GM23338 (cell line): ENCODE measurements around the gene DSG3.

ENCODE experiments used
- ETS1 ChIP-seq: IDR thresholded peaks from 2 replicates; pipeline ENCODE4 v1.6.1; 2016; ENCODE audit warnings: antibody characterized with exemption
- EZH2 ChIP-seq: fragments of 200-600 bp; sonication (generic); IDR thresholded peaks from one replicate; pipeline ENCODE4 v1.8.0; 2017; ENCODE audit warnings: antibody characterized with exemption, mild to moderate bottlenecking, low read depth; ENCODE audit not compliant: unreplicated experiment
- JUNB ChIP-seq: IDR thresholded peaks from one replicate; pipeline ENCODE4 v1.6.1; 2016; ENCODE audit warnings: antibody characterized with exemption; ENCODE audit not compliant: unreplicated experiment
- POLR2AphosphoS5 ChIP-seq: IDR thresholded peaks from 2 replicates; pipeline ENCODE4 v1.6.1; 2016; ENCODE audit warnings: antibody characterized with exemption, low read depth
- STAT1 ChIP-seq: IDR thresholded peaks from one replicate; pipeline ENCODE4 v1.6.1; 2016; ENCODE audit warnings: antibody characterized with exemption; ENCODE audit not compliant: unreplicated experiment
- TF ChIP-seq, protein P1 (sequence below), 2 experiments: fragments of 200-600 bp in 1 of 2; sonication (generic) in 1 of 2; conservative IDR thresholded peaks; 2 replicates each; pipeline versions ENCODE4 v1.5.1 to v1.6.1; 2016 to 2017; ENCODE audit warnings: antibody characterized with exemption in 2 of 2, low read depth in 2 of 2, mild to moderate bottlenecking in 2 of 2, moderate library complexity in 1 of 2
- TF ChIP-seq, protein P2 (sequence below): IDR thresholded peaks from one replicate; pipeline ENCODE4 v1.6.1; 2018; ENCODE audit warnings: antibody characterized with exemption; ENCODE audit not compliant: unreplicated experiment

DNA sequence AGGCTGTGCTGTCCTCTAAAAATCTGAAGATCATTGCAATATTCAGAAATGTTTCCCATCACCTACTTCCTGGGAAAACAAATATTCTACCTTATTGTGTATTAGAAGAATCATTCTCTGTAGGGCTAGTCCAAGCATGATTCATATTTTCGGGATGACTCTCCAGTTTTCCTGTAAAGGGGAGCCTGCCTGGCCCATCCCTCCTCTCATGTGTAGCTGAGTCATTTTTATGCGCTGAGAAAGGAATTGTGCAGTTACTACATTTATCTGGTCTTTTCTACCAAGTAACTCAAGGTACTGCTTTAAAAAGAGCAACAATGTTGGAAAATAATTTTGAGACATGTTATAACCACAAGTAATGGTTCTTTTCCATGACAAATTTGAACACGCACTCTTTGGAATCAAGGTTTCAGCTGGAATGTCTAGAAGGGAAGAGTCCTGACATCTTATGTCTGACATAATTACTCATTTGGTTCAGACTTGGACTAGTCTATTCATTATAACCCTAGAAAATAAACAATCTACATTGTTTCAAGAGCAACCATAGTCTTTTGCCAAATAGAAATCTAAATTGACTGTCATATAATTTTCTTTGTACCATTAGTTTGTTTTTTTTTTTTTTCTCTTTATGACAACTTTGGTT is 6.6 kb downstream of the DSG3 start:
- TF ChIP-seq STAT1 = no peak
- no peak for TF ChIP-seq POLR2AphosphoS5
- TF ChIP-seq, protein P1, sequence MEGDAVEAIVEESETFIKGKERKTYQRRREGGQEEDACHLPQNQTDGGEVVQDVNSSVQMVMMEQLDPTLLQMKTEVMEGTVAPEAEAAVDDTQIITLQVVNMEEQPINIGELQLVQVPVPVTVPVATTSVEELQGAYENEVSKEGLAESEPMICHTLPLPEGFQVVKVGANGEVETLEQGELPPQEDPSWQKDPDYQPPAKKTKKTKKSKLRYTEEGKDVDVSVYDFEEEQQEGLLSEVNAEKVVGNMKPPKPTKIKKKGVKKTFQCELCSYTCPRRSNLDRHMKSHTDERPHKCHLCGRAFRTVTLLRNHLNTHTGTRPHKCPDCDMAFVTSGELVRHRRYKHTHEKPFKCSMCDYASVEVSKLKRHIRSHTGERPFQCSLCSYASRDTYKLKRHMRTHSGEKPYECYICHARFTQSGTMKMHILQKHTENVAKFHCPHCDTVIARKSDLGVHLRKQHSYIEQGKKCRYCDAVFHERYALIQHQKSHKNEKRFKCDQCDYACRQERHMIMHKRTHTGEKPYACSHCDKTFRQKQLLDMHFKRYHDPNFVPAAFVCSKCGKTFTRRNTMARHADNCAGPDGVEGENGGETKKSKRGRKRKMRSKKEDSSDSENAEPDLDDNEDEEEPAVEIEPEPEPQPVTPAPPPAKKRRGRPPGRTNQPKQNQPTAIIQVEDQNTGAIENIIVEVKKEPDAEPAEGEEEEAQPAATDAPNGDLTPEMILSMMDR (conservative IDR thresholded peaks at IDR 0.05; ENCODE audit: low read depth in 2 of 2) = no peak
- TF ChIP-seq, protein P2, sequence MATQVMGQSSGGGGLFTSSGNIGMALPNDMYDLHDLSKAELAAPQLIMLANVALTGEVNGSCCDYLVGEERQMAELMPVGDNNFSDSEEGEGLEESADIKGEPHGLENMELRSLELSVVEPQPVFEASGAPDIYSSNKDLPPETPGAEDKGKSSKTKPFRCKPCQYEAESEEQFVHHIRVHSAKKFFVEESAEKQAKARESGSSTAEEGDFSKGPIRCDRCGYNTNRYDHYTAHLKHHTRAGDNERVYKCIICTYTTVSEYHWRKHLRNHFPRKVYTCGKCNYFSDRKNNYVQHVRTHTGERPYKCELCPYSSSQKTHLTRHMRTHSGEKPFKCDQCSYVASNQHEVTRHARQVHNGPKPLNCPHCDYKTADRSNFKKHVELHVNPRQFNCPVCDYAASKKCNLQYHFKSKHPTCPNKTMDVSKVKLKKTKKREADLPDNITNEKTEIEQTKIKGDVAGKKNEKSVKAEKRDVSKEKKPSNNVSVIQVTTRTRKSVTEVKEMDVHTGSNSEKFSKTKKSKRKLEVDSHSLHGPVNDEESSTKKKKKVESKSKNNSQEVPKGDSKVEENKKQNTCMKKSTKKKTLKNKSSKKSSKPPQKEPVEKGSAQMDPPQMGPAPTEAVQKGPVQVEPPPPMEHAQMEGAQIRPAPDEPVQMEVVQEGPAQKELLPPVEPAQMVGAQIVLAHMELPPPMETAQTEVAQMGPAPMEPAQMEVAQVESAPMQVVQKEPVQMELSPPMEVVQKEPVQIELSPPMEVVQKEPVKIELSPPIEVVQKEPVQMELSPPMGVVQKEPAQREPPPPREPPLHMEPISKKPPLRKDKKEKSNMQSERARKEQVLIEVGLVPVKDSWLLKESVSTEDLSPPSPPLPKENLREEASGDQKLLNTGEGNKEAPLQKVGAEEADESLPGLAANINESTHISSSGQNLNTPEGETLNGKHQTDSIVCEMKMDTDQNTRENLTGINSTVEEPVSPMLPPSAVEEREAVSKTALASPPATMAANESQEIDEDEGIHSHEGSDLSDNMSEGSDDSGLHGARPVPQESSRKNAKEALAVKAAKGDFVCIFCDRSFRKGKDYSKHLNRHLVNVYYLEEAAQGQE = no peak
- TF ChIP-seq JUNB = no peak
- TF ChIP-seq ETS1 = no peak
- no peak for TF ChIP-seq EZH2
